Activated CD8-positive, alpha-beta memory T cell treated with anti-CD3 and anti-CD28 coated beads, Interleukin-2, amount 50 U/mL, for 1 hour (primary cell): ENCODE measurements around the gene RBM26.

Experiments used
- DNase-seq: peaks from one replicate; pipeline ENCODE4 v3.0.0-alpha.2; 2020; ENCODE audit errors: extremely low read depth

Gene RBM26

DNA sequence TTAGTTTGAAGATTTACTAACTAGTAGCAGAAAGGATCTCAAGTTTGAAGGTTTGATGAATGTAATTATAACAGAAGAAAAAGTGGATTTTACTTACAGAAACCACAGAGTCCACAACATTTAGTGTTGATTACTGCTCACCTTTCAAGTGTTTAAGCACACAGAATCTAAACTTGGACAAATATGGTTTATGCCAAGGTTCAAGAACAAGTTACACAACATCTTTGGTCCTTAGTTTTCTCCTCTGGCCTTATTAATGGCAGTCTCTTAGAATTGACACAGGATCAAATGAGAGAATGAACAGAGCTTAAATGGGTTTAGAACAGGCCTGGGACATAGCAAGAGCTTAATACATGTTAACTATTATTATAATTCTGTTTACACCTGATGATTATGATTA, 133.0 kb downstream of the RBM26 start:
- no peak for DNase-seq

DNA sequence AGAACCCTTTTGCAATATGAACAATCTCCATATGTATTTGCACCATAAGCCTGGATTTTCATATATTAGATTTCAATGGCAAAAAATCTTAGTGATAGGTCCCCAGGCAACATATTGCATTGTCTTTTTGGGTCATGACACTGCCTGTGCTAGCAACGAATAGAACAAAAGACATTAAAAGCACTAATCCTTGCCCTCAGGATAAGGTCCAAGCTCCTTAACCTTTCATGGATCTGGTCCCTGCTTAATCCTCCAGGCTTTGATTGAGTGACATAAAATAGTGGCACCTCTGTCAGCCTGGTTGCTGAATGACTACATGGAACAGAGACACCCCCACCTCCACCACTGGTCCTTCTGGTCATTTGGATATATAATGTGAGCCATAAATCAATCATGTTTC, 134.4 kb downstream of the RBM26 start:
- DNase-seq, result no peak

DNA sequence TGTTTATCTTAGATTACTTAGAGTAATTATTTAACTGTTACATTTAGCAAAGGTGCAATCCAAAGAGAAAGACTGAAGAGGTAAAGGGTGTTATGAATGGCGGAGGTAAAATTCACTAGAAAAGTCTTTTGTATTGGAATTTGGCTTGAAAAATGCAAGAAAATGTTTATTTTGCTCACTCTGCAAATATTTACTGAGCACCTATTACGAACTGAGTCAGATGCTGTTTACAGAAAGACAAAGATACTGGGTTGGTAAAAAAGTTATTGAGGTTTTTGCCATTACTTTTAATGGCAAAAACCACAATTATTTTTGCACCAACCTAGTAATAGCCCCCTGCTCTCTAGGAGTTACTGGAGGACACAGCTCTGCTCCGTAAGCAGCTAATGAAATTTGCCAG, 135.2 kb downstream of the RBM26 start:
- DNase-seq, result no peak
